ENCODE results near the gene CDH15. TPM values are rescaled to one million over a fixed set of nuclear protein-coding genes. Genes with fewer than 3 reads are reported as not detected.
"Not testable (repeated sequence)": the region's sequence is repeated elsewhere in the genome, so short reads cannot be mapped to it uniquely, and the experiment has no call there.

The CDH15 gene
- total RNA-seq, 1 experiment from 2014 or later, result 0.17 TPM

- DNase-seq (ENCODE audit: extremely low read depth, low read depth), result no peak
Measured at GRCh38 chr16:89155851-89156739, 15.5 kb upstream of the CDH15 start.

GRCh38 chr16:89156740-89157645 is 14.6 kb upstream of the CDH15 start:
- no peak for DNase-seq (ENCODE audit: extremely low read depth, low read depth)

GRCh38 chr16:89157778-89158177 is 13.8 kb upstream of the CDH15 start:
- DNase-seq (ENCODE audit: extremely low read depth, low read depth), result no peak

- no peak for DNase-seq (ENCODE audit: extremely low read depth, low read depth)
Measured at GRCh38 chr16:89159066-89159849, 12.3 kb upstream of the CDH15 start.

- DNase-seq (ENCODE audit: extremely low read depth, low read depth), result no peak
Measured at GRCh38 chr16:89159850-89160354, 11.6 kb upstream of the CDH15 start.

GRCh38 chr16:89160977-89161701 is 10.4 kb upstream of the CDH15 start:
- DNase-seq (ENCODE audit: extremely low read depth, low read depth), result no peak

- DNase-seq (ENCODE audit: extremely low read depth, low read depth), result no peak
Measured at GRCh38 chr16:89161763-89162713, 9.5 kb upstream of the CDH15 start.

- DNase-seq (ENCODE audit: extremely low read depth, low read depth), result no peak
Measured at GRCh38 chr16:89163297-89163696, 8.3 kb upstream of the CDH15 start.

- no peak for DNase-seq (ENCODE audit: extremely low read depth, low read depth)
Measured at GRCh38 chr16:89164436-89164835, 7.1 kb upstream of the CDH15 start.

GRCh38 chr16:89164847-89165680 is 6.5 kb upstream of the CDH15 start:
- DNase-seq (ENCODE audit: extremely low read depth, low read depth), result no peak

GRCh38 chr16:89165681-89165979 is 5.9 kb upstream of the CDH15 start:
- not testable (repeated sequence) for DNase-seq (ENCODE audit: extremely low read depth, low read depth)

GRCh38 chr16:89166696-89167424 is 4.7 kb upstream of the CDH15 start:
- no peak for DNase-seq (ENCODE audit: extremely low read depth, low read depth)

- DNase-seq (ENCODE audit: extremely low read depth, low read depth), result peak; percentile 58
Measured at GRCh38 chr16:89167425-89167941, 4.1 kb upstream of the CDH15 start.

GRCh38 chr16:89168381-89169189 is 3.0 kb upstream of the CDH15 start:
- DNase-seq (ENCODE audit: extremely low read depth, low read depth), result no peak

GRCh38 chr16:89169778-89170177 is 1.8 kb upstream of the CDH15 start:
- DNase-seq (ENCODE audit: extremely low read depth, low read depth), result no peak

Measured in NCI-H460 (cell line).